Fibroblast of lung (primary cell): ENCODE results near the gene ZNF385B.

Source experiments
- CTCF ChIP-seq, 2 donors: IDR thresholded peaks in 1 of 2; conservative IDR thresholded peaks in 1 of 2; 1 replicate in 1 of 2; 2 replicates in 1 of 2; pipeline ENCODE4 v1.5.1; 2011 to 2012; ENCODE audit warnings: low read length in 2 of 2, control low read depth in 1 of 2, inconsistent platforms in 1 of 2, low read depth in 1 of 2, mild to moderate bottlenecking in 1 of 2
- EZH2 ChIP-seq: IDR thresholded peaks from 2 replicates; pipeline ENCODE4 v1.5.1; 2012; ENCODE audit warnings: low read length, control low read depth, mild to moderate bottlenecking; ENCODE audit errors: missing control alignments

- TF ChIP-seq CTCF (conservative IDR thresholded peaks at IDR 0.05 in 1 of 2, IDR thresholded peaks at IDR 0.05 in 1 of 2; ENCODE audit: low read depth in 1 of 2, low read length in 2 of 2) (no peak), EZH2 (no peak)
These were observed 332.8 kb downstream of the ZNF385B start for GRCh38 chr2:179528576-179529069.
